ENCODE results near the gene ATP13A5.

ATP13A5 gene

GRCh38 chr3:193388361-193388760 lies 9.8 kb upstream of the ATP13A5 start:
- POLR2A ChIA-PET: no interaction called here

DNA sequence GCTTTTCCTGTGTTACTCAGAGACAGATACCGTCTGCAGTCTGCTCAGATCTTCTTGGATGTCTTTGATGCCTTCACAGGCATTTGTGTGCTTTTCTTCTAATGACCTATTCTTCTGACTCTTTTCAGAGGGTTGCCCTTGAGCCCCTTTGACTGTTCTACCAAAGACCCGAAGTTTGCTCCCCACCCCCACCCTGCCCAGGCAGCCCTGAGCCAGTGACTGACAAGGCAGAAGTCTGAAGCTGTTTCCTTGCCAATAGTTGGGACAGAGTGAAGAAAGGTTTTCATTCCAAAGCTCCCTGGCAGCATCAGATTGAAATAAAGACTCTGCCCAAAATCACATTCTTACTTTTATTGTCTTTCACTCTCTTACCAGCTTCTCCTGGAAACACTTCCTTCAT lies 9.0 kb upstream of the ATP13A5 start:
- CTCF ChIA-PET: no interaction called here
- POLR2A ChIA-PET: no interaction called here
- no peaks in the 10 kb centered on the region for H3K4me1 ChIP-seq (ENCODE audit: control insufficient read depth, insufficient read depth, low read length)
- no peak overlapping the region for H3K4me3 ChIP-seq (ENCODE audit: low read depth, low read length)
- H3K27ac ChIP-seq (ENCODE audit: extremely low read depth, low read depth, low read length): no peak overlapping the region
- H3K36me3 ChIP-seq (ENCODE audit: control insufficient read depth in 2 of 2, insufficient read depth in 1 of 2, low read length in 2 of 2): no peaks in the 10 kb centered on the region
- H3K9me3 ChIP-seq (ENCODE audit: control insufficient read depth, insufficient read depth, low read depth, low read length): no peaks in the 10 kb centered on the region
- no peak for TF ChIP-seq ZNF311 (tag by site-specific recombination; IDR thresholded peaks at IDR 0.05; ENCODE audit: borderline replicate concordance)
- no peak for TF ChIP-seq ZNF157 (tag by site-specific recombination; IDR thresholded peaks at IDR 0.05)
- TF ChIP-seq ZNF155 (tag by site-specific recombination; IDR thresholded peaks at IDR 0.05): no peak
- TF ChIP-seq, protein P1, sequence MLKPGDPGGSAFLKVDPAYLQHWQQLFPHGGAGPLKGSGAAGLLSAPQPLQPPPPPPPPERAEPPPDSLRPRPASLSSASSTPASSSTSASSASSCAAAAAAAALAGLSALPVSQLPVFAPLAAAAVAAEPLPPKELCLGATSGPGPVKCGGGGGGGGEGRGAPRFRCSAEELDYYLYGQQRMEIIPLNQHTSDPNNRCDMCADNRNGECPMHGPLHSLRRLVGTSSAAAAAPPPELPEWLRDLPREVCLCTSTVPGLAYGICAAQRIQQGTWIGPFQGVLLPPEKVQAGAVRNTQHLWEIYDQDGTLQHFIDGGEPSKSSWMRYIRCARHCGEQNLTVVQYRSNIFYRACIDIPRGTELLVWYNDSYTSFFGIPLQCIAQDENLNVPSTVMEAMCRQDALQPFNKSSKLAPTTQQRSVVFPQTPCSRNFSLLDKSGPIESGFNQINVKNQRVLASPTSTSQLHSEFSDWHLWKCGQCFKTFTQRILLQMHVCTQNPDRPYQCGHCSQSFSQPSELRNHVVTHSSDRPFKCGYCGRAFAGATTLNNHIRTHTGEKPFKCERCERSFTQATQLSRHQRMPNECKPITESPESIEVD (tag by site-specific recombination; IDR thresholded peaks at IDR 0.05): no peak
- TF ChIP-seq BCL6B (tag by site-specific recombination; IDR thresholded peaks at IDR 0.05): no peak

More at GRCh38 chr3:193388361-193388760, 9.8 kb upstream of the ATP13A5 start:
- no peaks in the 10 kb centered on the region for H3K4me1 ChIP-seq (ENCODE audit: control insufficient read depth, insufficient read depth, low read length)
- TF ChIP-seq SCRT2 (tag by site-specific recombination; IDR thresholded peaks at IDR 0.05) (0 out of 2 replicates have a peak, but pooled peaks have one; percentile 2), ZNF747 (tag by site-specific recombination; IDR thresholded peaks at IDR 0.05) (no peak)
- TF ChIP-seq, protein P2, sequence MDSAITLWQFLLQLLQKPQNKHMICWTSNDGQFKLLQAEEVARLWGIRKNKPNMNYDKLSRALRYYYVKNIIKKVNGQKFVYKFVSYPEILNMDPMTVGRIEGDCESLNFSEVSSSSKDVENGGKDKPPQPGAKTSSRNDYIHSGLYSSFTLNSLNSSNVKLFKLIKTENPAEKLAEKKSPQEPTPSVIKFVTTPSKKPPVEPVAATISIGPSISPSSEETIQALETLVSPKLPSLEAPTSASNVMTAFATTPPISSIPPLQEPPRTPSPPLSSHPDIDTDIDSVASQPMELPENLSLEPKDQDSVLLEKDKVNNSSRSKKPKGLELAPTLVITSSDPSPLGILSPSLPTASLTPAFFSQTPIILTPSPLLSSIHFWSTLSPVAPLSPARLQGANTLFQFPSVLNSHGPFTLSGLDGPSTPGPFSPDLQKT (IDR thresholded peaks at IDR 0.05; ENCODE audit: borderline replicate concordance, low read depth, low read length): no peak
- H3K27ac ChIP-seq (ENCODE audit: extremely low read depth, low read depth, low read length): no peak overlapping the region
- CTCF ChIA-PET: no interaction called here
- no peaks in the 10 kb centered on the region for H3K9me3 ChIP-seq (ENCODE audit: control insufficient read depth, insufficient read depth, low read depth, low read length)
- H3K4me3 ChIP-seq (ENCODE audit: low read depth, low read length): no peak overlapping the region
- no peaks in the 10 kb centered on the region for H3K36me3 ChIP-seq (ENCODE audit: control insufficient read depth in 2 of 2, insufficient read depth in 1 of 2, low read length in 2 of 2)

DNA sequence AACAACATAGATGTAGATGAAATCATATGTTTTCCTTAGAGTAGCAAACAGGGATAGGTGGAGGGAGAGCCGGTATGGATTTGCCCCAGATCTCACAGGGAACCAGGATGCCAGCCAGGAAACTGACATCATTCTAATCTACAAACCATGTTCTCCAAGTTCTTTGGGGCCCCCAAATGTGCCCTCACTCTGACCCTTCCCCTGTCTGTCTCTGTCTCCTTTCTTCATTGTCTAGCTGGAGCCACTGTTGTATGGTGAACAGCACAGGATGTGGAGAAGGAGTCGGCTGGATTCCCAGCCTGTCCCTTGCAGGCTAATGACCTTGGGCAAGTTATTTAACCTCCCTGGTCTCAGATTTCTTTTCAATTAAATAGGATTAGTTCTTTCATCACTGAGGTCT lies 962 bp downstream of the ATP13A5 start:
- no peak overlapping the region for H3K4me3 ChIP-seq (ENCODE audit: low read depth, low read length)
- POLR2A ChIA-PET: no interaction called here
- H3K27ac ChIP-seq (ENCODE audit: extremely low read depth, low read depth, low read length): no peak overlapping the region
- CTCF ChIA-PET: no interaction called here
- no peaks in the 10 kb centered on the region for H3K4me1 ChIP-seq (ENCODE audit: control insufficient read depth, insufficient read depth, low read length)
- H3K36me3 ChIP-seq (ENCODE audit: control insufficient read depth in 2 of 2, insufficient read depth in 1 of 2, low read length in 2 of 2): no peaks in the 10 kb centered on the region
- no peaks in the 10 kb centered on the region for H3K9me3 ChIP-seq (ENCODE audit: control insufficient read depth, insufficient read depth, low read depth, low read length)
- TF ChIP-seq KLF16 (tag by site-specific recombination; IDR thresholded peaks at IDR 0.05) (no peak), SCRT1 (tag by site-specific recombination; IDR thresholded peaks at IDR 0.05; ENCODE audit: borderline replicate concordance) (no peak), YY1 (tag by site-specific recombination; IDR thresholded peaks at IDR 0.05) (no peak), ZIC2 (tag by site-specific recombination; IDR thresholded peaks at IDR 0.05) (no peak), ZNF548 (tag by site-specific recombination; IDR thresholded peaks at IDR 0.05) (no peak), SCRT2 (tag by site-specific recombination; IDR thresholded peaks at IDR 0.05) (no peak), ZFP37 (tag by site-specific recombination; IDR thresholded peaks at IDR 0.05) (no peak)

DNA sequence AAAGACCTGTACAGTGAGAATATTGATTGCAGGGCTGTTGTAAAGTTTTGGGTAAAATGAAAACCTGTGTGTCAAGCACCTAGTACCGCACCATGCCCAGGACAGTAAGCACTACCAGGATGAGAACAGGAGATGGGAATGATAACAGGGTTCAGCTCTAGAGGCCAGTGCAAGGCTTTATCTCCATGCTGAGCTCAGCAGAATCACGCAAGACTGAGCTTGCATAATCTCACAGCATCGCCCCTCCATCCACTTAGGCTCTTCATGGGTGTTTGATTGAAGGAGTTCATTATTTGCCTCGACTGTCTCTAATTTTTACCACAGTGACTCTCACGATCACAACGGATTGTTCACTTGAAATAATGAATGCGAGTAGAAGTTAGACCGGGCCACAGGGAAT lies 2.9 kb downstream of the ATP13A5 start:
- Histone ChIP-seq H3K4me1 (ENCODE audit: control insufficient read depth, insufficient read depth, low read length) (no peaks in the 10 kb centered on the region), H3K4me3 (ENCODE audit: low read depth, low read length) (no peak overlapping the region), H3K9me3 (ENCODE audit: control insufficient read depth, insufficient read depth, low read depth, low read length) (no peaks in the 10 kb centered on the region), H3K36me3 (ENCODE audit: control insufficient read depth in 2 of 2, insufficient read depth in 1 of 2, low read length in 2 of 2) (no peaks in the 10 kb centered on the region), H3K27ac (ENCODE audit: extremely low read depth, low read depth, low read length) (no peak overlapping the region)
- POLR2A ChIA-PET: no interaction called here
- CTCF ChIA-PET: no interaction called here
- TF ChIP-seq ZNF416 (tag by site-specific recombination; IDR thresholded peaks at IDR 0.05) (no peak), ZNF184 (tag by site-specific recombination; IDR thresholded peaks at IDR 0.05) (no peak), ZFP37 (tag by site-specific recombination; IDR thresholded peaks at IDR 0.05) (no peak), GLI4 (tag by site-specific recombination; IDR thresholded peaks at IDR 0.05) (no peak), GLIS1 (tag by site-specific recombination; IDR thresholded peaks at IDR 0.05) (no peak), ZNF548 (tag by site-specific recombination; IDR thresholded peaks at IDR 0.05) (no peak), ZNF423 (tag by site-specific recombination; IDR thresholded peaks at IDR 0.05) (no peak), HOXA7 (CRISPR knock-in tag; IDR thresholded peaks at IDR 0.05; ENCODE audit: borderline replicate concordance) (no peak), PBX3 (CRISPR knock-in tag; IDR thresholded peaks at IDR 0.05) (no peak)
- TF ChIP-seq, protein P3, sequence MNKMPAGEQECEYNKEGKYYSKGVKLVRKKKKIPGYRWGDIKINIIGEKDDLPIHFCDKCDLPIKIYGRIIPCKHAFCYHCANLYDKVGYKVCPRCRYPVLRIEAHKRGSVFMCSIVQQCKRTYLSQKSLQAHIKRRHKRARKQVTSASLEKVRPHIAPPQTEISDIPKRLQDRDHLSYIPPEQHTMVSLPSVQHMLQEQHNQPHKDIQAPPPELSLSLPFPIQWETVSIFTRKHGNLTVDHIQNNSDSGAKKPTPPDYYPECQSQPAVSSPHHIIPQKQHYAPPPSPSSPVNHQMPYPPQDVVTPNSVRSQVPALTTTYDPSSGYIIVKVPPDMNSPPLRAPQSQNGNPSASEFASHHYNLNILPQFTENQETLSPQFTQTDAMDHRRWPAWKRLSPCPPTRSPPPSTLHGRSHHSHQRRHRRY (tag by site-specific recombination; IDR thresholded peaks at IDR 0.05): no peak

All from HEK293 (cell line).